Subcutaneous abdominal adipose tissue (tissue), 5 donors: Measurements from ENCODE around the gene CKAP2L.
A peak's percentile ranks its signal among the peaks of the same experiment; 100 is the strongest.

ENCODE experiments used
- H3K27ac ChIP-seq: one replicate; pipeline ENCODE4 v1.7.0; 2013; ENCODE audit warnings: low read depth, mild to moderate bottlenecking, inconsistent platforms, low read length, moderate library complexity
- H3K27me3 ChIP-seq, 5 donors: one replicate each; pipeline ENCODE4 v1.7.0; 2013; ENCODE audit warnings: low read length in 5 of 5, inconsistent platforms in 1 of 5; ENCODE audit not compliant: control insufficient read depth in 5 of 5, insufficient read depth in 4 of 5
- H3K36me3 ChIP-seq, 5 donors: one replicate each; pipeline ENCODE4 v1.7.0; 2013; ENCODE audit warnings: low read length in 5 of 5; ENCODE audit not compliant: control insufficient read depth in 5 of 5, insufficient read depth in 5 of 5
- H3K4me1 ChIP-seq, 5 donors: one replicate each; pipeline ENCODE4 v1.7.0; 2013; ENCODE audit warnings: low read length in 5 of 5, mild to moderate bottlenecking in 3 of 5, moderate library complexity in 1 of 5; ENCODE audit not compliant: control insufficient read depth in 5 of 5, insufficient read depth in 5 of 5
- H3K4me3 ChIP-seq, 5 donors: one replicate each; pipeline ENCODE4 v1.7.0; 2013; ENCODE audit warnings: low read length in 5 of 5, low read depth in 1 of 5
- H3K9ac ChIP-seq, 5 donors: one replicate each; pipeline ENCODE4 v1.7.0; 2013; ENCODE audit warnings: low read length in 5 of 5, mild to moderate bottlenecking in 4 of 5, moderate library complexity in 3 of 5
- H3K9me3 ChIP-seq, 5 donors: one replicate each; pipeline ENCODE4 v1.7.0; 2013; ENCODE audit warnings: low read length in 5 of 5; ENCODE audit not compliant: control insufficient read depth in 5 of 5
- donor health status: healthy.
- donor health status: healthy.
- donor health status: healthy.
- donor health status: healthy.
- donor health status: healthy.

CKAP2L gene

GRCh38 chr2:112728029-112728362, 36.4 kb downstream of the CKAP2L start:
- Histone ChIP-seq H3K9me3 (no peaks in the 10 kb centered on the region), H3K27ac (no peak overlapping the region), H3K4me3 (no peak overlapping the region), H3K9ac (no peak overlapping the region), H3K36me3 (no peaks in the 10 kb centered on the region), H3K27me3 (peaks cover 0 to 4% (median 0%) of the 10 kb centered on the region in 5 donors), H3K4me1 (peaks cover 0 to 16% (median 11%) of the 10 kb centered on the region in 5 donors)

- no peak overlapping the region for H3K9ac ChIP-seq
- no peak overlapping the region for H3K4me3 ChIP-seq
- H3K4me1 ChIP-seq, result peaks cover 0 to 16% (median 11%) of the 10 kb centered on the region in 5 donors
- no peaks in the 10 kb centered on the region for H3K9me3 ChIP-seq
- peaks cover 0 to 4% (median 0%) of the 10 kb centered on the region in 5 donors for H3K27me3 ChIP-seq
- H3K36me3 ChIP-seq, result no peaks in the 10 kb centered on the region
- no peak overlapping the region for H3K27ac ChIP-seq
Observed at GRCh38 chr2:112727276-112728028, 37.0 kb downstream of the CKAP2L start.

- no peak overlapping the region for H3K27ac ChIP-seq
- peaks cover 0 to 4% (median 0%) of the 10 kb centered on the region in 5 donors for H3K27me3 ChIP-seq
- H3K9ac ChIP-seq, result peak overlapping the region in 2 of 5 donors; percentile 13 to 43
- H3K9me3 ChIP-seq, result no peaks in the 10 kb centered on the region
- H3K4me3 ChIP-seq, result no peak overlapping the region
- no peaks in the 10 kb centered on the region for H3K36me3 ChIP-seq
- H3K4me1 ChIP-seq, result peaks cover 0 to 16% (median 11%) of the 10 kb centered on the region in 5 donors
Observed at GRCh38 chr2:112726487-112727190, 37.8 kb downstream of the CKAP2L start.

- H3K4me1 ChIP-seq, result peaks cover 0 to 16% (median 11%) of the 10 kb centered on the region in 5 donors
- no peaks in the 10 kb centered on the region for H3K36me3 ChIP-seq
- no peak overlapping the region for H3K27ac ChIP-seq
- no peak overlapping the region for H3K4me3 ChIP-seq
- H3K27me3 ChIP-seq, result peaks cover 0 to 4% (median 0%) of the 10 kb centered on the region in 5 donors
- H3K9me3 ChIP-seq, result no peaks in the 10 kb centered on the region
- H3K9ac ChIP-seq, result peak overlapping the region in 2 of 5 donors; percentile 13 to 43
Observed at GRCh38 chr2:112725545-112726457, 38.6 kb downstream of the CKAP2L start.

GRCh38 chr2:112724591-112725525, 39.6 kb downstream of the CKAP2L start:
- Histone ChIP-seq H3K27me3 (peaks cover 0 to 4% (median 0%) of the 10 kb centered on the region in 5 donors), H3K9ac (no peak overlapping the region), H3K9me3 (no peaks in the 10 kb centered on the region), H3K4me1 (peaks cover 0 to 16% (median 14%) of the 10 kb centered on the region in 5 donors), H3K27ac (no peak overlapping the region), H3K36me3 (no peaks in the 10 kb centered on the region), H3K4me3 (no peak overlapping the region)

GRCh38 chr2:112723995-112724394, 40.4 kb downstream of the CKAP2L start:
- no peak overlapping the region for H3K27ac ChIP-seq
- H3K9ac ChIP-seq, result no peak overlapping the region
- H3K9me3 ChIP-seq, result no peaks in the 10 kb centered on the region
- H3K4me3 ChIP-seq, result no peak overlapping the region
- H3K4me1 ChIP-seq, result peaks cover 0 to 12% (median 11%) of the 10 kb centered on the region in 5 donors
- peaks cover 0 to 4% (median 0%) of the 10 kb centered on the region in 5 donors for H3K27me3 ChIP-seq
- H3K36me3 ChIP-seq, result no peaks in the 10 kb centered on the region

GRCh38 chr2:112723547-112723940, 40.9 kb downstream of the CKAP2L start:
- H3K4me1 ChIP-seq, result peaks cover 0 to 11% (median 8%) of the 10 kb centered on the region in 5 donors
- H3K36me3 ChIP-seq, result no peaks in the 10 kb centered on the region

GRCh38 chr2:112722816-112723546, 41.4 kb downstream of the CKAP2L start:
- no peak overlapping the region for H3K27ac ChIP-seq
- no peak overlapping the region for H3K4me3 ChIP-seq
- H3K4me1 ChIP-seq, result peaks cover 0 to 11% (median 6%) of the 10 kb centered on the region in 5 donors
- no peaks in the 10 kb centered on the region for H3K36me3 ChIP-seq
- H3K9ac ChIP-seq, result no peak overlapping the region
- peaks cover 0 to 4% (median 0%) of the 10 kb centered on the region in 5 donors for H3K27me3 ChIP-seq
- peaks cover 0 to 1% (median 0%) of the 10 kb centered on the region in 5 donors for H3K9me3 ChIP-seq

More at GRCh38 chr2:112723547-112723940, 40.9 kb downstream of the CKAP2L start:
- no peak overlapping the region for H3K4me3 ChIP-seq
- no peak overlapping the region for H3K9ac ChIP-seq
- H3K27me3 ChIP-seq, result peaks cover 0 to 4% (median 0%) of the 10 kb centered on the region in 5 donors
- no peaks in the 10 kb centered on the region for H3K9me3 ChIP-seq
- H3K27ac ChIP-seq, result no peak overlapping the region
